Mesenteric fat pad (tissue), 1 donor: ENCODE measurements around the gene UBFD1. TPM values are rescaled to one million over a fixed set of nuclear protein-coding genes. Genes with fewer than 3 reads are reported as not detected.
"Not testable (repeated sequence)": the region's sequence is repeated elsewhere in the genome, so short reads cannot be mapped to it uniquely, and the experiment has no call there.

Source experiments
- DNase-seq: peaks from one replicate; pipeline ENCODE4 v3.0.0-alpha.2; 2020; ENCODE audit warnings: low spot score
- long read RNA-seq: library from polyadenylated mRNA; unstranded; transcript quantifications from one replicate; pipeline ENCODE4 v2.0.0, GENCODE V29; 2020
- total RNA-seq: library from RNA; stranded (reverse); fragmentation: NEBNext Ultra II Directional; extraction: Animal tissue kit (Norgen Biotek cat#: 25700); gene quantifications from one replicate; pipeline ENCODE4 v1.2.1, GENCODE V29; 2021
- donor health status: DM: yes; HTN: yes; CAD: no.

UBFD1 gene
- 48.1 TPM for total RNA-seq
- long read RNA-seq, partial matches to known transcripts = 0 of 36 reads
- long read RNA-seq, other reads (novel, unspliced or antisense) = 36 of 36 reads

GRCh38 chr16:23556881-23557778 lies at the start of gene UBFD1, which contains the start of gene EARS2:
UBFD1 (plus strand) TSS chr16:23557727; CDS start chr16:23557743, 16 bp downstream.
EARS2 (minus strand) TSS chr16:23557350; CDS start chr16:23557343, 7 bp downstream.
- DNase-seq = peak; percentile 99

GRCh38 chr16:23508589-23509440 lies 48.7 kb upstream of the UBFD1 start:
- no peak for DNase-seq

- no peak for DNase-seq
These were observed 48.1 kb upstream of the UBFD1 start for GRCh38 chr16:23509441-23509754.

GRCh38 chr16:23509782-23510163 lies 47.8 kb upstream of the UBFD1 start:
- DNase-seq = no peak

- DNase-seq = peak; percentile 95
These were observed 47.2 kb upstream of the UBFD1 start, which contains the start of gene GGA2 for GRCh38 chr16:23510164-23510914. GGA2 (minus strand) TSS chr16:23510494; CDS start chr16:23510411, 83 bp downstream.

- not testable (repeated sequence) for DNase-seq
These were observed 46.6 kb upstream of the UBFD1 start for GRCh38 chr16:23510915-23511270.

GRCh38 chr16:23511731-23512130 lies 45.8 kb upstream of the UBFD1 start:
- DNase-seq = no peak

GRCh38 chr16:23512168-23512695 lies 45.3 kb upstream of the UBFD1 start:
- no peak for DNase-seq

GRCh38 chr16:23514381-23515152 lies 43.0 kb upstream of the UBFD1 start:
- DNase-seq = no peak

GRCh38 chr16:23515881-23516280 lies 41.6 kb upstream of the UBFD1 start:
- DNase-seq = no peak

GRCh38 chr16:23516366-23517137 lies 41.0 kb upstream of the UBFD1 start:
- DNase-seq = no peak

- DNase-seq = no peak
These were observed 39.1 kb upstream of the UBFD1 start for GRCh38 chr16:23518435-23518891.

GRCh38 chr16:23519282-23519681 lies 38.2 kb upstream of the UBFD1 start:
- no peak for DNase-seq

- no peak for DNase-seq
These were observed 37.0 kb upstream of the UBFD1 start for GRCh38 chr16:23520500-23520899.

- DNase-seq = no peak
These were observed 36.3 kb upstream of the UBFD1 start for GRCh38 chr16:23521037-23521743.

GRCh38 chr16:23521965-23522364 lies 35.6 kb upstream of the UBFD1 start:
- no peak for DNase-seq

- DNase-seq = no peak
These were observed 34.2 kb upstream of the UBFD1 start for GRCh38 chr16:23523321-23523720.

- no peak for DNase-seq
These were observed 33.6 kb upstream of the UBFD1 start for GRCh38 chr16:23523876-23524385.
